Hematopoietic multipotent progenitor cell (in vitro differentiated cells): Measurements from ENCODE around the gene PARS2. TPM values are rescaled to one million over a fixed set of nuclear protein-coding genes. Genes with fewer than 3 reads are reported as not detected.

ENCODE experiments used
- DNase-seq, 3 donors: peaks; one replicate each; pipeline ENCODE4 v3.0.0-alpha.2; 2011 to 2015; ENCODE audit warnings: low read depth in 2 of 3, low spot score in 2 of 3
- total RNA-seq: library from RNA; depleted of rRNA; stranded (reverse); fragments of >200 nt; gene quantifications from one replicate; pipeline ENCODE4 v1.2.3, GENCODE V29; 2012

PARS2 gene
- total RNA-seq, 1 donor: 7.3 TPM

DNA sequence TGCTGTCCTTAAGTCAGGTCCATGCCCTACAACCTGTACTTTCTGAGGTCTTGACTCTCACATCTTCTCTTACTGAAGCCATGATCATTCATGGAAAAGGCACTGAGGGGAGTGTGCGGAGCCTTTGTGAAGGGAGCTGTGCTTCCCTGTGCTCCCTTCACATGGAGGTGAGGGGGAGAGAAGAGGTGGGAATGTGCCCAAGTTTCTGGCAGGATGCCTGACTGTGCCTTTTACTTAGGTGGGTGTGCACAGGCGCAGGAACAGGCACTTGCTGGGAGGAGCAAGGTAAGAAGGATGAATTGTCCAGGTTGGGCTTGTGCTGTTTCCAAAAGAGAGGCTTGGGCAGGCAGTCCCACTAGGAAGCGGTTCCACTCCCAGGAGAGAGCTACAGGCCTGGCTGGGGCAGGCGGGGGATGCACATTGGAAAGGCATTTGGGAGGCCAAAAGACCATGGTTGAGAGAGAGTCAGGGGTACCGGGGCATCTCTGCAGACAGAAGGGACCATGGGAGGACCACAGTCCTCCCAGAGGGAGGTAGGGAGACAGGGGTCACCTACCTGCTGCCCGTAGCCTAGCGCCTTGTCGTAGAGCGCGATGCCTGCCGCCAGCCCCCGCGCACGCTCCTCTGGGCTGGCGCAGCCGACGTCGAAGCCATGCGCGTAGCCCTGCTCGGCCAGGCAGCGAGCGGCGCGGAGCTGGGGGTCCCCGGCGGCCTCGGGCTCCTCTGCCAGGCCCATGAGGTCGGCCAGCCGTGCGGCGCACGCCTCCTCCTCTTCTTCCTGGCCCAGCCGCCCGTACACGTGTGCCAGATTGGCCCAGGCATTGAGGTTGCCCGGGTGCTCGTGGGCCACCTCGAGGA, 35.9 kb upstream of the PARS2 start:
- DNase-seq: no peak

DNA sequence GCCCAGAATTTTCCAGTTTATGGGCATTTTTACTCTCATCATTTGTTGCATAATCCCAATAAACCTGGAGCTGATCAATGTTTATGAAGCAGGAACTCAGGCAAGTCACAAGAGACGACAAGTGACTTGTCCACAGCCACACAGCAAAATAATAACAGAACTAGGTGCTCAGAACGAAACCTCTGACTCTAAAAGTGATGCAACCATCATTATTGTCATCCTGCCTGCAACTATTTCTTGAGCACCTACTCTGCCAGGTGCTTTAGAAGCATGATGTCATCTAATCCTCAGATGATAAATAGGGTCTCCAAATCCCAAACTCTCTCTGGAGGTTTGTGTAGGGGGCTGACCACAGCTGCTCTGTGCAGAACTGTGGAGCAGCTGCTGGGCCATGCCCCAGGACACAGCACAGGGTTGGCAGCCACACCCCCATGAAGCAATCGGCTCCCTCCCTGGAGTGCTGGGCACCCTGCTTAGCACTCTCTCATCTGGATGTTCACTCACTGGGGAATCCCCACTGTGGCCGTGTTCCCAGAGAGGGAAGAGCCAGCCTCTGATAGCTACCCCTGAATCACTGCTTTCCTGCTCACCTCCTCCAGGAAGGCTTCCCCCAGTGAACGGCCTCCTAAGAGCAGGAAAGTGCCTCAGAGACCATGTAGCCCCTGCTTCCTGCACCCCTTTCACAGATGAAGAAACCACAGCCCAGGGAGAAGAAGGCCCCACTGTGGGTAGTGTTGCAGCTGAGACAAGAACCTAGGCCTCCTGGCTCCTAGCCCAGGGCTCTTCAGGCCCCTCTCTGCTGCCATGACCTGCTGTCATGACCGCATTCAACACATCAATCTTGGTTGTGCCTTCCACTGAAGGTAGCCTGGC, 34.7 kb upstream of the PARS2 start:
- no peak for DNase-seq

DNA sequence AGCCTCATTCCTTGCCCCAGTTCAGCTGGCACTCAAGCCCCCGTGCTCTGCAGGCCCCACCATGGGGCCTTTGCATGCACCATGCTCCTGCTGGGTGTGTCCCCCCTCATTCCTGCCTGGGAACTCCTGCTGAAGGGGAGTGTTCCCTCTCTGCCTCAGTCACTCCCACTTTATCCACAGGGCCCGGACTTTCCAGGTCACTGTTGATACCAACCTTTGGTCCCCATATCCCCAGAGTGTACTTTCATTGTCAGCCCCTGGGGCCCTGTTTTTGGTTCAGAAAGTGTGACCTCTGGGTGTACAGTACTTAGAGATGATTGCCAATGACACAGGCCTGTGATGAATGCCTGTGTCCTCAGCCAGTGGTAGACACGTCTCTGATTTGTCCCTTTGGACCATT, 33.9 kb upstream of the PARS2 start:
- DNase-seq: no peak

GRCh38 chr1:54796902-54797301, 32.6 kb upstream of the PARS2 start:
- no peak for DNase-seq

DNA sequence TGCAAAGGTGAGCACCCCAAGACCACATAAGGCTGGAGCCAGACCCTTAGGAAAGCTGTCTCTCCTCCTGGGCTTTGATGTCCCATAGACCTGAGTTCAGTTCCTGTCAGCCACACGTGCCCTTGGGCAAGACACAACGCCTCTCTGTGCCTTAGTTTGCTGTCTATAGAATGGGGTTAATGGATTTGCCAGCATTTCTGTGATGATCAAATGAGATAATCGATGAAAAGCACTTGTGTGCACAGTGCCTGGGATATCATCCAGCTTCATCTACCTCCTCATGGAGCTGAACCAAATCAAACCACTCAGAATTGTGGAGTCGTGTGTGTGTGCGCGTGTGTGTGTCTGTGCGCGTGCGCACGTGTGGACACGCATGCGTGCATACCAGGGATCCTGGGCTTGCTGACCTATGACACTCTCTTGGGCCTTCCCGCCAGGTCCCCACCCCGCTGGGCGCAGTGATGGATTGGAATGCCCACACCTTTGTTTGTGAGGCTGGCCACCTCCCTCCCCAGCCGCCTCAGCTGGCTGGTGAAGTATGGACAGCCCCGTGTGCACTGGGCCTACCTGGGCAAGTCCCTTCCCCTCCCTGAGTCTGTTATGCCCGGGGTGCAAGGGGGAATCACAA, 31.6 kb upstream of the PARS2 start:
- DNase-seq: no peak

- DNase-seq: no peak
Measured at GRCh38 chr1:54795356-54795665, 31.0 kb upstream of the PARS2 start.

DNA sequence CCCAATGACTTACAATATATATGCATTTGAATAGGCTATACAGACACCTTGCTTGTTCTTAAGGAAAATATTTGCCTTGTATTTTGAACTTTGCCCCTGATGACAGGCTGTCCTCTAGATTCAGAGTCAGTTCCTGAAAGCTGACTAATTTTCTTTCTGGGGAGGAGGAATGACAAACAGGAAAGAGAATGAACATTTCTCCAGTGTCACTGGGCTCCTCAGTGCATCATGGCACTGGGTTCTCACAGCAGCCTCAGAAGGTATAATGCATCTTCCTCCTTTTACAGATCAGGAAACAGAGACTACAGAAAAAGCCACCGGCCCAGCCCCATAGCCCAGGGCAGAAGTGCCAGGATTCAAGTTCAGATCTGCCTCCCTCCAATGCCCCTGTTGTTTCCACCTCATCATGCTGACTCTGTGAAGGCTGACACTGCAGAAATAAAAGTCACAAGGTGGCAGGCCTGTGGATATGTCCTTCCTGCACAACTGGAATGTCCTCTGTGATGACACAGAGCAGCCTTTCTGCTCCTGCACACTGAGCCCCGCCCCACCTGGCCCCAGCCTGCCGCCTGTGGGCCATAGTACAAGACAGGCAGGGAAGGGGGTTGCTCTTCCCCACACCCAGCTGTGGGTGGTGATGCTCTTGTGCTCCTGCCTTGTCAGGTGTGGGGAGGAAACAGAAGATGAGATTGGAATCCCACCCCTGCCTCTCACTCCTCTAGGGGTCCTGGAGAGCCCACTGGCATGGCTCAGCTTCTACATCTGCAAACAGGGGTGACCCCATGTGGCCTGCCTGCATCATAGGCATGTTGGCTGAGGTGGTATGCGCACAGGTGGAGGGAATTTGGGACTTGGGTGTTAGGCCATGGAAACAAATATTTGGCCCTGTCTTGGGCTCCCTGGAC, 30.4 kb upstream of the PARS2 start:
- DNase-seq: peak in 1 of 3 donors; percentile 13

- no peak for DNase-seq
Measured at GRCh38 chr1:54792686-54793282, 28.5 kb upstream of the PARS2 start.

DNA sequence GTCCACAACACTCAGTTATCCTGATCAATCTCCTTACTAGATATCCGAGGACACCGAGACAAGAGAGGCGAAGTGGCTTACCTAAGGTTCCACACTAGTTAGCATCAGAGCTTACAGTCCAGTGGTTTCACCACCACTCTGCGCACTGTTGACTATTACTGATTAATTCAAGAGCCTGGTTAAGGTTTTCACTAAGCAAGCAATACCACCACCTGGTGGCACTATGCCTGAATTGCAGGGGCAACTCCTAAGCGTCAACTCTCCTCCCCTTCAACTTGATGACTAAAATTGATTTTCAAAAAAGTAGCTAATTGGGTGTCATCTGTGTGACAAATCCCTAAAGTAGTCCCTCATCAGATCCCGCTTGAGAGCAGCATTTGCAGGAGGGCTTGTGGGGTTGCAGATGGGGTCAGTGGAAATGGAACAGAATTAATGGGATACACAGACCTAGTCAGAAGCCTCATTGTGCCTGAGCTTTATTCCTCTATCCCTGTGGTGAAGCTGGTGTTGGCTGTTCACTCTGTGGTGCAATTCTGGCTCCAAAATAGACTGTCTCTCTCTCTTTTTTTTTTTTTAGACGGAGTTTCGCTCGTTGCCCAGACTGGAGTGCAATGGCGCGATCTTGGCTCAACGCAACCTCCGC, 27.7 kb upstream of the PARS2 start:
- peak in 2 of 3 donors; percentile 33 to 49 for DNase-seq

- DNase-seq: no peak
Measured at GRCh38 chr1:54788459-54788858, 24.1 kb upstream of the PARS2 start.

- no peak for DNase-seq
Measured at GRCh38 chr1:54787604-54788003, 23.3 kb upstream of the PARS2 start.

DNA sequence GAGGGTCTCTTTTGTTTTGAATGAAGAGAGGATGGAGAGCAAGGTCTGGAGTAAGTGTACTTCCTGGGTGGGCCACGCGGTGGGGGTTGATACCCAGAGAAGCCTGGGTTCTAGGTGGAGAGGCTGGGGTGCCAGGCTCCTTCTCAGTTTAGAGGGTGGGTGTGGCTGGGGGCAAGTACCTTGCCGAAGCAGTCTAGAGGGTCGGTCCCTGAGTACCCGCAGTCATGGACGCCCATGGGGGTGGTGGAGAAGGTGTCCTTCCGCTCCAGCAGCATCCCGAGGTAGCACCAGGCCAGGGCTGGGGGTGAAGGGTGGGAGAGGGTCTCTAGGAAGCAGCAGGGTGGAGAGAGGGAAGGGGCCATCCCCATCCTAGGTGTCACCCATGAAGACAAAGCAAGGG, 22.5 kb upstream of the PARS2 start:
- no peak for DNase-seq

GRCh38 chr1:54784066-54784465, 19.7 kb upstream of the PARS2 start:
- no peak for DNase-seq

GRCh38 chr1:54782588-54782987, 18.3 kb upstream of the PARS2 start:
- DNase-seq: no peak

- DNase-seq: no peak
Measured at GRCh38 chr1:54782156-54782555, 17.8 kb upstream of the PARS2 start.

DNA sequence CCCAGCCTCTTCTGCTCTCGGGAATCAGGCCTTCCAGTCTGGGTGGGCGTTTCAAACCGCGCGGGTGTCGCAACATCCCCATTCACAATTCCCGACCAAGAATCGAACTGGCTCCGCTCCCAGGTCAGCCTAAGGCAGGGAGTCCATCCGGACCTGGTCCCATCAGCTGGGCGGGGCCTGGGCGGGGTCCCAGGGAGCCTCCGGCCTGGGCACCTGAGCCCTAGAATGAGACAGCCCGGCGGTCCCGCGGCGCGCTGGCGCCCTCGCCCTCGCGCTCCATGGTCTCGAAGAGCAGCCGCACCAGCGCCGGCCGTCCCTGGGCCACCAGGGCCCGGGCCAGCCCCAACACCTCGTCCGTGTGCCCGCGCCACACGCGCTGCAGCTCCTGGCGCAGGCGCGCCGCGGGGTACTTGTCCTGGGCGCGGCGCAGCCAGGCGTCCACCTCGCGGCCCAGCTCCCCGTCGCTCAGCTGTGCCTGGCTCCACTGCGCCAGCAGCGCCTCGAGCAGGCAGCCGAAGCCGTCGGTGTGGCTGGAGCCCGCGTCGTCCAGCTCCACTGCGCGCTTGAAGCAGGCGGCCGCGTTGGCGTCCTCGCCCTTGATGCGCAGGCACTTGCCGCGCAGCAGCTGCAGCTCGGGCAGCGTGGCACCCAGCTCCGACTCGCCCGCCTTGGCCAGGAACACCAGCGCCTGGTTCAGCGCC, 16.9 kb upstream of the PARS2 start:
- no peak for DNase-seq

- no peak for DNase-seq
Measured at GRCh38 chr1:54777431-54777830, 13.1 kb upstream of the PARS2 start.

- no peak for DNase-seq
Measured at GRCh38 chr1:54777011-54777410, 12.7 kb upstream of the PARS2 start.
